ENCODE measurements around the gene GMDS. TPM values are rescaled to one million over a fixed set of nuclear protein-coding genes. Genes with fewer than 3 reads are reported as not detected.
A peak's percentile ranks its signal among the peaks of the same experiment; 100 is the strongest.
"Not testable (repeated sequence)": the region's sequence is repeated elsewhere in the genome, so short reads cannot be mapped to it uniquely, and the experiment has no call there.

Gene GMDS
- total RNA-seq, 1 donor from 2014 or later = 65.2 TPM

- no peak for DNase-seq (ENCODE audit: low spot score)
These were observed 474.3 kb downstream of the GMDS start for GRCh38 chr6:1770968-1771723.

GRCh38 chr6:1770435-1770843 is 475.0 kb downstream of the GMDS start:
- DNase-seq (ENCODE audit: low spot score) = no peak

- DNase-seq (ENCODE audit: low spot score) = no peak
These were observed 477.7 kb downstream of the GMDS start for GRCh38 chr6:1767481-1768246.

- DNase-seq (ENCODE audit: low spot score) = no peak
These were observed 478.8 kb downstream of the GMDS start for GRCh38 chr6:1766654-1767053.

- no peak for DNase-seq (ENCODE audit: low spot score)
These were observed 480.1 kb downstream of the GMDS start for GRCh38 chr6:1765160-1765903.

GRCh38 chr6:1764397-1764987 is 480.9 kb downstream of the GMDS start:
- DNase-seq (ENCODE audit: low spot score) = no peak

- no peak for DNase-seq (ENCODE audit: low spot score)
These were observed 482.0 kb downstream of the GMDS start for GRCh38 chr6:1763404-1763803.

GRCh38 chr6:1762203-1762602 is 483.2 kb downstream of the GMDS start:
- peak; percentile 59 for DNase-seq (ENCODE audit: low spot score)

GRCh38 chr6:1761477-1761877 is 483.9 kb downstream of the GMDS start:
- no peak for DNase-seq (ENCODE audit: low spot score)

- no peak for DNase-seq (ENCODE audit: low spot score)
These were observed 484.5 kb downstream of the GMDS start for GRCh38 chr6:1760876-1761275.

GRCh38 chr6:1759870-1760269 is 485.5 kb downstream of the GMDS start:
- DNase-seq (ENCODE audit: low spot score) = no peak

- no peak for DNase-seq (ENCODE audit: low spot score)
These were observed 487.2 kb downstream of the GMDS start for GRCh38 chr6:1758076-1758679.

GRCh38 chr6:1757131-1757530 is 488.3 kb downstream of the GMDS start:
- DNase-seq (ENCODE audit: low spot score) = no peak

- DNase-seq (ENCODE audit: low spot score) = no peak
These were observed 488.8 kb downstream of the GMDS start for GRCh38 chr6:1756472-1757129.

- DNase-seq (ENCODE audit: low spot score) = not testable (repeated sequence)
These were observed 494.3 kb downstream of the GMDS start for GRCh38 chr6:1751063-1751462.

GRCh38 chr6:1749041-1749440 is 496.4 kb downstream of the GMDS start:
- DNase-seq (ENCODE audit: low spot score) = no peak

- DNase-seq (ENCODE audit: low spot score) = no peak
These were observed 497.9 kb downstream of the GMDS start for GRCh38 chr6:1747531-1747930.

GRCh38 chr6:1747003-1747402 is 498.4 kb downstream of the GMDS start:
- no peak for DNase-seq (ENCODE audit: low spot score)

GRCh38 chr6:1745814-1746213 is 499.6 kb downstream of the GMDS start:
- no peak for DNase-seq (ENCODE audit: low spot score)

- no peak for DNase-seq (ENCODE audit: low spot score)
These were observed 500.9 kb downstream of the GMDS start for GRCh38 chr6:1744543-1744942.

GRCh38 chr6:1739680-1740079 is 505.7 kb downstream of the GMDS start:
- DNase-seq (ENCODE audit: low spot score) = no peak
